Bone marrow (tissue), 2 donors: ENCODE data around the gene PTPRN.
"Not testable (repeated sequence)": the region's sequence is repeated elsewhere in the genome, so short reads cannot be mapped to it uniquely, and the experiment has no call there.

Source experiments
- DNase-seq, 2 donors: peaks; one replicate each; lab custom pipeline; 2025; lab: John Stamatoyannopoulos, UW

Gene PTPRN

DNA sequence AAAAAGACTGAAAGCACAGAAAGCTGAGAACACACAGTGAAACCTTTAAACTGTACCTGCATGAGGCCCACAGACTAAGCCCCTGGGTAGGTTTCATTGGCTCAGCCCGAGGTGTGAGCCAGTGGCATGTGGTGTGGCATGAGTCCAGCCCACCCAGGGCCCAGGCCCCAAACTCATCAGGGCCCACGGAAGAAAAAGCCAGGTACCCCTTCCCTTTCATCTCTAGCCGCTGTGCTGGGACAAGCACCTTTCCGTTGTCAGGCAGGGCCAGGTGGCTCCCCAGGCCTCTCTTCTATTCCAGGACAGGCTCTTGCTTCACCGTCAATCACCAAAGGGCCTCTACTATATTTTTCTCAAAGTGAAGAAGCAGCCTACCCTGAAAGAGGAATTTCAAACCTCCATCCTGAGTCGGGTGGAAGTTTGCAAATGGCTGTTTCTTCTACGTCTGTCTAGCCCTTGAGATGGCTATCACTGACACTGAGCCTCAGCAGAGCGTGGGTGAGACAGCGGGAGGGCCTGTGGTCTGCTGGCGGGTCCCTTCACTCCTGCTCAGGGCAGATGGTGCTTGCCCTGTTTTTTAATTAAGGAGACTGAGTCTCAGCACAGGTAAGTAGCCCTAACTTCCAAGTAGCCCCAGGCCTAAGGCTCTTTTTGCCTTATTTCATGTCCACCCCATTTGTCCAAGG lies 21.5 kb downstream of the PTPRN start:
- no peak for DNase-seq

- DNase-seq = not testable (repeated sequence)
These were observed 22.1 kb downstream of the PTPRN start for GRCh38 chr2:219287116-219287440.

DNA sequence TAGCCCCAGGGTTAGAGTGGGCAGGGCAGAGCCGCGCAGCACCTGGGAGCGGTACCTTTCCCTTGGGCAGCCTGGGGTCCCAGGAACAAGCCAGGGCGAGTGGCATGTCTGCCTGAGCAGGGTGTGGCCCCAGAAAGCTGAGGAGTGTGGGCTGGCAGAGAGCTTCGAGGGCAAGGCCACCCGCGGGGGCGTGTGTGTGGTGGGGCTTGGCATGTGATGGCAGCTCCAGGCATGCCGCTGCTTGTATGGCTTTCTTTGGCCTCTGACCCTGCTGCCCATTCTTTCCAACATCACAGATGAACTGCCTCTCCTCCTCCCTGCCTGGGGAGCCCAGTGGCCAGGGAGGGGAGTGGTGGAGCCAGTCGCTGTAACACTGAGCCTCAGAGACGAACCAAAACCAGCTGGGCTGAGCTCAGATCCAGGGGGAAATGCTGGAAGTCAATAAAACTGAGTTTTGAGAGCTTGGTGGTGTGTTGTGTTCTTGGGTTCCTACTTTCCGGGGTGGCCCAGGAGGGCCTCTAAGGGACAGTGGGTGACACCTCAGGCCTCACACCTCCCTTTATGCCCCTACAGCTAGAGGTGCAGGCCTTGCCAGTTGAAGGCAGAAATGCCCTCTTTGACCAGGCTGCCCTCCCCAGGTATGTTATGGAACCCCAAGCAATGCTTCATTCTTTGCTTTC lies 22.6 kb downstream of the PTPRN start:
- no peak for DNase-seq

DNA sequence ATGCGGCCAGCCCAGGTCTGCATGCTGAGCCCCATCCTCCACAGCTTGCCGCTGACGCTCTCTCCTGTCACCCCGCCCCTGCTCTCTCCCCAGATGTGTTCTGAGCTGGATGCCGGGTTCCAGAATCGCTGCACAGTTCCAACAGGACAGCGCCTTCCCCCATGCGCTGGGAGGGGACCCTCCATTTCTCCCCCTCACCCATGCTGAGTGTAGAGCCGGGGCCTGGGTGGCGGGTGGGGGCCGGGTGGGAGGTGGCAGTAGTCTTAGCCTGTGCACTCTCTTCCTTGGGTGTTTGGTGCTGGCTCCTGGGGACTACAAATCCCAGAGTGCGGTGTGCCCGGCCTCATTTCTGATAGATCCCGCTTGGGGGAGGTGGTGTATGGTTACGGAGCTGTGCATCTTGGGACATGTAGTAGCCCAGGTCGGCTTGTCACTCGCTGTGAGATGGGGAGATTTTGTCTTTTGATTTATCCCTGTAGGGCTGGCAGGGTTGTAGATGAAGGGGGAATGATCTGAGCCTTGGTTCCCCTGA lies 23.2 kb downstream of the PTPRN start:
- DNase-seq = no peak

DNA sequence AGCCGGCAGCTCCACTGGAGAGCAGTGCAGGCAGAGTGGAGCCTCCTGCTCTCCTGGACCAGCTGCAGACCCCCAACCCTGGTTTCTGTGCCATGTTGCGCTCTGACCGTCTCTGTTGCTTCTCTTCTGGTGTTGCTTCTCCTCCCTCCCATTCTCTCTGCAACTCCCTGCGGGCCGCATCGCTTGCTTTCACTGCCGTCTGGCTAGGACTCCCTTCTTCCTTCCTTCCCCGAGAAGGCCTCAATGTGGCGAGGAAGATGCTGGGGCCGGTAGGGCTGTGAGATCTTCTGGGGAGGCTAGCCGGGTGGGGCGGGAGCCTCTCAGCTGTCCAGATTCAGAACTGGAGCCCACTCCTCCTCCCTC lies 23.8 kb downstream of the PTPRN start:
- DNase-seq = no peak

DNA sequence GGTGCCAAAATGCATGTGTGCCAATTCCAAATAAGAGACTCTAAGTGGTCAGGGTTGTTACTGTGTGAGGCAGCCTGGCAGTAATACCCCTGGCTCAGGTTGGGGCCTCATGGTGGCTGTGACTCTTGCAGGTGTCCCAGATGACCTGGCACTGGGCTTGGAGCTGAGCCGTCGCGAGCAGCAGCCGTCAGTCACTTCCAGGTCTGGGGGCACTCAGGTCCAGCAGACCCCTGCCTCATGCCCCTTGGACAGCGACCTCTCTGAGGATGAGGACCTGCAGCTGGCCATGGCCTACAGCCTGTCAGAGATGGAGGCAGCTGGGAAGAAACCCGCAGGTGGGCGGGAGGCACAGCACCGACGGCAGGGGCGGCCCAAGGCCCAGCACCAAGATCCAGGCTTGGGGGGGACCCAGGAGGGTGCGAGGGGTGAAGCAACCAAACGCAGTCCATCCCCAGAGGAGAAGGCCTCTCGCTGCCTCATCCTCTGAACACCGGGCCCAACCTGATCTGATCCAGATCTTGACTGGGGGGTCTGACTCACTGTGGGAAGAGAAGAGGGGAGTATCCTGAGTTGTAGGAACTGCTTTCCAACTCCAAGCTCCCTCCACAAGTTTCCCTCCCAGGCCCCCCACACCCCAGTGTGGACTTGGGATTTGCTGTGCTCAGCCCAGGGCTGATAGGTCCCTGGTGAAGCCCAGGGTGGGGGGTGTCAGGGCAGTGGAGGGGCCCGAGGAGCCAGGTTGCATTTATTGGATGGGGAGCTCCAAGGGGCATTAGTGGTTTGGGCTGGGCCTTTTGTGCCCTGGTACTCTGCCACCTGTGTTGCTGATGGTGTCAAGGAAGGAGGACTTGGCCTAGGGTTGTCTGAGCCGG lies 24.5 kb downstream of the PTPRN start:
- DNase-seq = no peak

DNA sequence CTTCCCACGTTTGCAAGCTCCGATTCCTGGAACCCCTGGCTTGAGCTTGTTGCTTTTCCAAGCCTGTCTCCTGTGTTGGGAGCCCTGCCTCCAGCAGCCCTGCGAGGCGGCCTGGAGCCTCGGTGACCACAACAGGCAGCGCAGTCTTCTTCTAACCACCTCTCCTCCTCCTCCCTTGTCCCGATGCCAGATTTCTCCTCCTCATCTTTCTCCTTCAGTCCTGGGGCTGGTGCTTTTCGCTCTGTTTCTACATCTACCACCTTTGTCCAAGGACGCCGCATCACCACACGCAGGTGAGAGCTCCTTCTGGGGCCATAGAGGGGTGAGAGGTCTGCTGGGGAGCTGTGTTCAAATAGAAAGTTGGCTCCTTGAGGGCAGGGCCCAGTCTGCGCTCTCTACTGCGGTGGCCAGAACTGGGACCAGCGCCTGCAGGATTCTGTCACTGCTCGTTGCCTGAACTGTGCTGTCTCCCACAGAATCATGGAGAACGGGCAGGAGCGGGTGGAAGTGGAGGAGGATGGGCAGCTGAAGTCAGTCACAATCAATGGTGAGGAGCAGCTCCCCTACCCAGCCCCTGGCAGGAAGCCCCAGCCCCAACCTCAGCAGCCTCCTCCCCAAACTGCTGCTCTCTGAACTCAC lies 26.1 kb downstream of the PTPRN start:
- DNase-seq = no peak

GRCh38 chr2:219282375-219282774 lies 26.8 kb downstream of the PTPRN start:
- DNase-seq = no peak

- no peak for DNase-seq
These were observed 27.6 kb downstream of the PTPRN start for GRCh38 chr2:219281588-219281987.

DNA sequence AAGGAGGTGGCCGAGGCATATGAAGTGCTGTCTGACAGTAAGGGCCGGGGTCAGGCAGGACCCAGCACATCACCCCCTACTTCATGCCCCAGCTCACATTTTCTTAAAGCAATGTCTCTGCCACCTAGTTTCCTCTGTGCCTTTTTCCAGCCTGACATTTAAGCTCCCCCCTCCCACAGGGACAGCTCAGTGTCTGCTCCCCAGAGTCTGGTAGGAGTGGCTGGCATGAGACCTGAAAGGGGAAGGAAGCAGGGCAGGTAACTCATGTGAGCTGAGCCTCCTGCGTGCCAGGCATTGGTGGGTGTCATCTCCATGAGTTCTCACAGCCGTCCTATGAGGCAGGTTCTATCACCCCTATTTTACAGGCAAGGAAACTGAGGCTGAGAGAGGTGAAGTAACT lies 28.6 kb downstream of the PTPRN start:
- no peak for DNase-seq

DNA sequence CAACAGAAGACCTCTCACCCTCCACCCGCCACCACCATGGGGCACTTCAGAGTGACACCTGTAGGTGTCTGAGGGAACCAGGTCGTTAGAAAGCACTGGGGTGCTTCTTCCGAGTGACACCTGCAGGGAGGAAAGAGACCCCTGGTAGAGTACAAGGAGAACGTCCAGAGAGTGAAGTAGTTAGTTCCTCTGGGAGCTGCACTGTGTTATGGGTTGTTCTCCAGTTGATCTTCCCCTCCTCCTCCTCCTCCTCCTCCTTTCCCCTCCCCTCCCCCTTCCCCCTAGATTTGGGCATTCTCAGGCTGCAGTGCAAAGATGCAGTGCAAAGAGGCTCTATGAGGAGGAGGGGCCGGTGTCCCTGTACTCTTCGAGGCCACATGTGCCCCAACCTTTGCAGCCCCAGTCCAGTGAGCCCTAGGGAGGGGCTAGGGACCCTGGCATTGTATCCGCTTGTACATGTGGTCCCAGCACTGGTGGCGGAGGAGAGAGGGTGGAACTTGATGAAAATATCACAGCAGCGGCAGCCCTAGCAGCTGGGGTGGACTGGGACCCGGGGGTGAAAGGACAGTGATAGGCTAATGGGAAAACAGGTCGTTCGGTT lies 29.2 kb downstream of the PTPRN start:
- DNase-seq = no peak

DNA sequence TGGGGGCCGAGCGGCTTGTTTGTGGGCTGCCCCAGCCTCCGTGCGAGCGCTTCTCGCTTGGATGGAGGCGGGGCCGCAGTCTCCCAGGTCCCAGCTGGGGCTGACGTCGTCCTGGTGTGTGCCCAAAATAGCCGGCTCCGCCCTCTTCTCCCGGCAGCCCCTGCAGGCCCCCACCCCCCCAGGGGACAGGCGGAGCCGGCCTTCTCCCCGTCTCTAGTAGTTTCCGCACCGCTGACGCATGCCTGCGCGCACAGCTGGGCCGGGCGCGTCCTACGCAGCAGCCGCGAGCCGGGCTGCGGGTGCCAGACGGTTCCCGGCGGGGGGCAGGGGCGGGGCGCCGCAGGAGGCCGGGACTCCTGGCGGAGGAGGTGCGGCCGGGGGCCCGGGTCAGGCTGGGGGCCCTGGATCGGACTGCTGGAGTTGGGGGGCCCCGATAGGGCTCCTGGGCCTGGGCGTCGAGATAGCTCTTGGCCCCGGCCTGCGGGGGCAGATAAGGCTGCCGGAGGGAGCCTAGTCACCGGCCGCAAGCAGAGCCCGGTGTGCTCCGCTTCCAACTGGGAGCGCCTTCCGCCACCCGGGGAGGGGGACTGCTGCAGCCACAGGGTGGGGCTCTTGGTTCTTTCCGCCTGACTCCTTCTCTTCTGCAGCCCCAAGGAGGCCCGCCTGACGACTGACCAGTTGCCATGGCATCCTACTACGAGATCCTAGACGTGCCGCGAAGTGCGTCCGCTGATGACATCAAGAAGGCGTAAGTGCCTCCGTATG lies 29.9 kb downstream of the PTPRN start, which contains the start of gene DNAJB2:
Gene DNAJB2, plus strand, starts transcription at position 216 of the 765 bp plus-strand sequence. Its CDS starts 468 bp downstream, at position 684.
- peak; percentile 93 to 99 for DNase-seq

- DNase-seq = no peak
These were observed 30.5 kb downstream of the PTPRN start for GRCh38 chr2:219278655-219279150.

DNA sequence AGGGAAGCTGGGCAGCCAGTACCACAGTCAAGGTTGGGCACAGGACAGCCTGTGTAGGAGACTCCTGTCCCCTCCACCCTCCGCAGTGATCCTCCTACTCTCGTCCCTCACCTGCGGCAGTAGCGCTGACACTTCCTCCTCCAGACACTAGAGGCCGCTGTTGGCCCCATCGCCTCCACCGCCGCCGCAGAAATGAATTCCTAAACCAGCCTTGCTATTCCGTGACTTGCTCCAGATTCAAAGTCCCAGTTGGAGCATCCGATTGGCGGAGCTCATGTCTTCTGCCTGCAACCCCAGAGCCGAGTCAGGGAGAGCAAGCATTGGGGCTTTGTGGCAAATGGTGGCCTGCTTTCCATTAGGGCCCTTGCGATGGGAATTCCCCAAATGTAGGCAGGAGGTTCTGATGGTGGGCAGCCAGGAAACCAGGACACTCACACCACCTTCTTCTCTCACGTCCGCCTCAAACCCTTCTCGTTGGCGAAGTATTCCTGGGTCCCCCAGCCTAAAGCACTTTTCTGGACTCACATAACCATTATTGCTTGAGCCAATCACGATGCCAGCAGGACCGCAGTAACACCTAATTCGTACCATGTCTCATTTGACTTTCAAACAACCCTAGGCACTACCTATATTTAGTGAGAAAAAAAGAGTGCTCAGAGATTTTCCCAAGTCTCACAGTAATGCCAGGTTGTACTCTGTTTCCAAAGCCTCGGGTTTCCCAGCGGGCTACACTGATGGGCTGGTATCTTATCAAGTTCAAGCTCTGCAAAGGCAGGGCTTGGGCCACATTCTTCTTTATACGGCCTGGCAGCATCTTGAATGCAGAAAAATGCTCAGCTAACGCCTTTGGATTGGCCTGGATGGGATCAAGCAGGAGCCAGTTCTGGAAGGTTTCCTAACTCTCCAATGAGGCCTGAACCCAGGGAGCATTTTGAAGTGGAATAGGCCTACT lies 31.2 kb downstream of the PTPRN start:
- DNase-seq = peak; percentile 37 to 65

DNA sequence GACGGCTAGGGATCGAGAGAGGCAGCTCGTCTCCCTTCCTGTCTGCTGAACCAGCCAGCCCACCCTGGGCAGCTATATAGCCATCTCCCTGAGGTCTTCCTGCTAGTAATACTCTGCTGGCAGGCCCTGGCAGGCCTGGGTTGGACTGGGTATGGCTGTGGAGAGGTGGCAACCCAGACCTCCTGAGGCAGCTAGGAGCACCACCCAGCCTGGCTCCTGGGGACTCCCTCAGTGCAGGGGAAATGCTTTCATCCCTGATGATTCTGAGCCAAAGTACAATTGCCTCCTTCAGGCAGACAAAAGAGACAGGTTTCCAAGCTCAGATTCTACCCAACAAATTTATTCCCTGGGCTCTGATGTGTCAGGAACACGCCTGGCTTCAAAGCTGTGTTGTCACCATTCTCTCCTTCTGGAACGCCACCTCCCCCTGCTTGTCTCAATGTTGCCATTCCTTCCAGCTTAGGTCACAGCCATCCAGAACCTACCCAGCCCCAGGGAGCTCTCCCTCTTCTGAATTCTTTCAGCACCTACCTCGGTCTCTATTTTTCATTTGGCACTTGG lies 34.8 kb downstream of the PTPRN start:
- no peak for DNase-seq

- DNase-seq = no peak
These were observed 35.3 kb downstream of the PTPRN start for GRCh38 chr2:219273937-219274336.

DNA sequence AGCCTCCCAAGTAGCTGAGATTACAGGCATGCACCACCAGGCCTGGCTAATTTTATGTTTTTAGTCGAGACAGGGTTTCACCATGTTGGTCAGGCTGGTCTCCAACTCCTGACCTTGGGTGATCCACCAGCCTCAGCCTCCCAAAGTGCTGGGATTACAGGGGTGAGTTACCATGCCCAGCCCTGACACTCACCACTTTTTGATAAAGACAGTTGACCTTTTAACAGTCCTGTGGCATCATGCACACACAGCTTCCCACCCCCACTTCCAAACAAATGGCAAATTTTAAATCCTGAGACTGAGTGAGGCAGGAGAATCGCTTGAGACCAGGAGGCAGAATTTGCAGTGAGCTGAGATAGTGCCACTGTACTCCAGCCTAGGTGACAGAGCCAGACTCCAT lies 36.2 kb downstream of the PTPRN start:
- DNase-seq = no peak

DNA sequence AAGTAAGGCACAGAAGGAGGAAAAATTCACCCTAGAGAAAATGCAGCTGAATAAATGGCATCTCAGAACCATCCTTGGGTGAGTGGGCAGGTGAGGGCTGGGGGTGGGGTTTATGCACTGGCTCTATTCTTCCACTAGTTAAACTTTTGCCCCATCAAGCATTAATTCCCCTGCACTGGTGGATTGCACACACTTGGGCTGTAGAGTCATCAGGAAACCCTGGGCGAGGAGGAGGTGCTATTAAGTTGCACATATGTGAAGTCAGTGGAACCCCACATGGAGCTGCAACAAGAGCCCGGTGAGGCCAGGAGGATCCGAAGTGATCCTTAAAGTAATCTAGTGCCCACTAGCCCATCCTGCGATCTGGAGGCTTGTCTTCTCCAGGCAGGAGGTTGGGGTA lies 36.8 kb downstream of the PTPRN start:
- DNase-seq = no peak

- no peak for DNase-seq
These were observed 38.2 kb downstream of the PTPRN start for GRCh38 chr2:219271021-219271420.

DNA sequence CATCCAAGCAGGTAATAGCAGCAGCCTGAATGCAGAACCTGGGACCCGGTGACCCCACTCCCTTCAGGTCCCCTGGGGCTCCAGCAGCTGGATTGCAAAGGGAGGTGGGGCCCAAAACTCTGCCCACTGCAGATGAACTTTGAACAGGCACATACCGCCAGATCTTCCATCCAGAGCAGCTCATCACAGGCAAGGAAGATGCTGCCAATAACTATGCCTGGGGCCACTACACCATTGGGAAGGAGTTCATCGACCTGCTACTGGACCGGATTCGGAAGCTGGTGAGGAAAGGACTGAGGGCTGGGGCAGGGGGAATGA lies 39.2 kb downstream of the PTPRN start:
- DNase-seq = no peak
